ENCODE data around the gene DTNA.
"Not testable (repeated sequence)": the region's sequence is repeated elsewhere in the genome, so short reads cannot be mapped to it uniquely, and the experiment has no call there.

The DTNA gene

DNA sequence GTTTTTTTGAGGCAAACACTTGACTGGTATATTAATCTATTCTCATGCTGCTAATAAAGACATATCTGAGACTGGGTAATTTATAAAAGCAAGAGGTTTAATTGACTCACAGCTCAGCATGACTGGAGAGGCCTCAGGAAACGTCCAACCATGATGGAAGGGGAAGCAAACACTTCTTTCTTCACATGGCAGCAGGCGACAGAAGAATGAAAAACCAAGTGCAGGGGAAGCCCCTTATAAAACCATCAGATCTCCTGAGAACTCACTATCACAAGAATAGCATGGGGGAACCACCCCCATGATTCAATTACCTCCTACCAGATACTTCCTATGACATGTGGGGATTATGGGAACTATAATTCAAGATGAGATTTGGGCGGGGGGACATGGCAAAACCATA, 194.9 kb downstream of the DTNA start:
- no peak for DNase-seq (ENCODE audit: low read depth)

DNA sequence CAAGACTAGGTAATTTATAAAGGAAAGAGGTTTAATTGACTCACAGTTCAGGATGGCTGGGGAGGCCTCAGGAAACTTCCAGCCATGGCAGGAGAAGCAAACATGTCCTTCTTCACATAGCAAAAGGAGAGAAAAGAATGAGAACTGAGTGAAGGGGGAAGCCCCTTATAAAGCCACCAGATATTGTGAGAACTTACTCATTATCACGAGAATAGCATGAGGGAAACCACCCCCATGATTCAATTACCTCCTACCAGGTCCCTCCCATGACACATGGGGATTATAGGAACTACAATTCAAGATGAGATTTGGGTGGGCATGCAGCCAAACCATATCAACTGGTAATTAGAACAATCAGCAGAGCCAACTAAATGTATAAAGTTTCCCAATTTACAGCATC, 196.9 kb downstream of the DTNA start:
- DNase-seq (ENCODE audit: low read depth): not testable (repeated sequence)

DNA sequence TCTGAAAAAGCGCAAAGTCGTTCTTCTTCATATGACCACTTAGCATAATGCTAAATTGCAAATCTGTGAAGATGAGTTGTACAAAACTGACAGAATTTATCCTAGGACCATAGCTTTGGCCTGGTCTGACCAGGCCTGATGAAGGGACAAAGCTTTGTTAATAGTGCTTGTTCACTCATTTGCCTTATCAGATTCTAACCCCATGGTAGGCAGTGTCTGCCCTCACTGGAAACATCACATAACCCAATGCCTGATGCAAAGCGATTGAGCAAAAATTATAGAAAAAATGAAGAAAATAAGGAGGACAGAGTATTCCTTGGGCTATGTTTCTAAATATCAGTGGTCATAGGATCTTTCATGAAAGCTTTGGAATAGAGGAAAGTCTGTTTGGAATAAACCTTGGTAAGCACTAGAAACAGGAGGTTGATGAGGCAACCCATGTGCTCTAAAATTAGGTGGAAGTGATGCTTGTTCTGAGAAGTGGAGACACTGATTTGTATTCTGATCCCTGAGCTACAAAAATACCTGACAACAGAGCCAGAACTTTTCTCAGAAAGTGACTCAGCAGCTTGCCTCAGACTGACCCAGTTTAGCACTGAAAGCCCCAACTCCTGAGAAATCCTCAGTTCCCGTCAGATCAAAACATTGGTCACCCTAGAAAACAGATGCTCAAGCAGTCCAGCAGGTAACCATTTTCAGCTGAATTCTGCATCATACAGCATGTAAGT, 199.7 kb downstream of the DTNA start:
- no peak for DNase-seq (ENCODE audit: low read depth)

DNA sequence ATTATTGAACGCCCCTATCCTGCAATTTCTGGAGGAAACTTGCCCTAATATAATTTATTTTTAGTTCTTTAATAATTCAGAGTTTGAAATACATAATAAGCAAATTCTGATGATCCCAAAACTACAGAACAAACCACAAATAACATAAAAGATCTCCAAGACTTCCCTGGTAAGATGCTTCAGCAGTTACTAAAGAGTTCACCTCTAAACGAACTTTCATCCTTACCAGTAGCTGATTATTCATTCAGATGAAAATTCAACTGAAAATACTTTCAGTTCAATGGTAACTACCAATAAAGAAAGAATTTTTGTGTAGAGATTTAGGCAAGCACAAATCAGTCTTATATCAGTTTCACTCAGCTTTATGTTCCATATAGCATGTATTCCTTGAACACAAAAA, 201.0 kb downstream of the DTNA start:
- DNase-seq (ENCODE audit: low read depth): no peak

DNA sequence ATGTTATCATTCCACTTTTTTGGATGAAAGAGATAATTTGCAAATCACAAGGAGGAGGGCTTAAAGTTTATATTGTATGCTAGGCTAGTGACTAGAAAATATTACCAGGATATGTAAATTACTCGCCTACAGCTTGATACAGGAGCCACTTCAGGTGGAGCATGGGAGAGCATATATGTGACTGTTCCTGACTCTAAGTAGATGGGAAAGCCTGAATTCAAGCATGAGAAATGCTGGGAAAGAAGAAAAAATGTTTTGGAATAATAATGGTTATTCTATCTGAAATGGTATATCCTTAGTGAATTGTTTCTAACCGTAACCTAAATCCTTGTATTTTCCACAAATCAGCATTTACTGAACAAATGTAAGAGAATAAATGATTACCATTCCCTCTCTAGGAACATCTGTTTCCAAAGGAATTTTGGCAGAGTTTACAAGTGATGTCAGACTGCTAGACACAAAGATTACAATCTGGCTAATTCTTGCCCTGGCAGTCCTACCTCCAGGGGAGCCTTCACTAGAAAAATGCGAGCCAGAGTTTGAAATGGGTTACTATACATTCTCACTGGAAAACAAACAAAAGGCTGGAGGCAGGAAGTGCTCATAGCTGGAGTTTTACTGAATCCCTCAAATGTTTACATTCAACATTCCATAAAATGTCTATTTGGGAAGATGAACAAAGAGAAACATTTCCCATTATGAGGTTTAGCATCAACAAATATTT, 201.7 kb downstream of the DTNA start:
- no peak for DNase-seq (ENCODE audit: low read depth)

DNA sequence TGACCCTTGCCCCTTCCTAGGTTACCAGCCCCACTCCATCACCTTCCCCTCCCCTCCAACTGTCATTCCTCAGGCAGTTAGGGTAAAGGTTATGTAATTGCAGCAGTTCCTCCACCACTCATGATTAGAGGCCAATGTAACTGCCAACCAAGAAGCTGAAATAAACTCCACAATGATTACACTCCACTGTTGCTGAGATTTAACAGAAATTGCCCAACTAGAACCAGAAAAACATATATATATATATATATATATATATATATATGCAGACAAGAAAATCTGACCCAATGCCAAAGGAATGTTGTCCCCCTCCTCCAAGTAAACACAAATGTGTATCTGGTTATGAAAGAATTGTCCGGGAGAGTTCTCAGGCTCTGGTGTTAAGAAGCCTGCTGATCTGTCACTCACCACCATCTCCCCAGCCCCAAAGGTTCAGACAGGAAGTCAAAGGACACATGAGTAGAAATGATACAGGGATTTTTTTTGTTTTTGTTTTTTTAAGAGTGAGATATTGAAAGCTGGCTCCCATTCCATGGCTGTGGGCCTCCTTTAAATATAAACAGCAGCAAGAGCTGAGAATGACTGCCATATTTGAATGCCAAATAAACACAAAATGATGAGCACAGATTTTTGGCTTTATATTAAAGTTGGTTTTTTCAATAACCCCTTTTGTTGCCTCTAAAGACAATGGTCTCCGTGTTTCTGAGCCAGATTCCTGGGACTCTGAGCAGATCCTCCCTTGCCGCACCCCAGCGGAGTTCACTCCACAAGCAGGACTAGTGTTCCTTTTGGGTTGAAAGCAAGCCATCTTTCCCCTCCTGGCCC, 204.0 kb downstream of the DTNA start:
- DNase-seq (ENCODE audit: low read depth): no peak

DNA sequence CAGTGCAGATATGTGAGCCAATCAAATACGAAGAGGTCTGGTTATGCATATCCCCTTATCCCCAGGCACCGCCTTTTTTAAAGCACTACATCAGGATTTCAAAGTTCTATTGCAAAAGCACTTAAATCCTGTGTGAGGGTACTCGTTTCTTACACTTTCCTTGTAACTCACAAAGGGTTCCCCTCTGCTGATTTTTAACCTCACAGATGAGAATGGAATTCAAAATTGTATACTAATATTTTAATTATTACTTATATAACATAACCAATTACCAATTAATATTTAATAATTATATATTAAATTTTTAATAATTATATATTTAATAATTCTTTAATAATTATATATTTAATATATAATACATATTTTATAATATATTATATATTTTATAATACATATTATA, 204.9 kb downstream of the DTNA start:
- no peak for DNase-seq (ENCODE audit: low read depth)

DNA sequence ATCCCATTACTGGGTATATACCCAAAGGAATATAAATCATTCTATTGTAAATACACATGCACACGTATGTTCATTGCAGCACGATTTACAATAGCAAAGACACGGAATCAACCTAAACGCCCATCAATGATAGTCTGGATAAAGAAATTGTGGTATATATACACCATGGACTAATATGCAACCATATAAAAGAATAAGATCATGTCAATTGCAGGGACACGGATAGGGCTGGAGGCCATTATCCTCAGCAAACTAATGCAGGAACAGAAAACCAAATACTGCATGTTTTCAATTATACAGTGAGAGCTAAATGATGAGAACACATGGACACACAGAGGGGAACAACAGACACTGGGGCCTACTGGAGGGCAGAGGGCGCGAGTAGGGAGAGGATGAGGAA, 206.4 kb downstream of the DTNA start:
- DNase-seq (ENCODE audit: low read depth): not testable (repeated sequence)

DNA sequence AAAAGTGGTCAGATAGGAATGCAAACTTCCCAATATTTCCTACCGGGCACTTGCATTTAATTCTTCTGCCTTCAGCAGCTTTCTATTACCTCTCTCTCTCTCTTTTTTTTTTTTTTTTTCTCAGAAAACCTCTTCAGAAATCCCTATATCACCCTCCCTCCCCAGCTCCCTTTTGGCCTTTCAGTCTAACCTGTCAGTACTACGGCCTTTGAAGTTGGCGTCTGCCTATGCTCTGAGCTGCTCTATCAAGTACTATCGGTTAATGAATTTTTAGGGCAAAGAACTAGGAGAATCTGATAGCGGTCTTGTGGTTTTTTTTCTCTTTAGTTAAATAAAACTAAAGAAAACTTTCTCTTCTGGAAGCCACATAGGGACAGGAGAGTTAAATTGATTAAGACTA, 208.8 kb downstream of the DTNA start:
- DNase-seq (ENCODE audit: low read depth): no peak

DNA sequence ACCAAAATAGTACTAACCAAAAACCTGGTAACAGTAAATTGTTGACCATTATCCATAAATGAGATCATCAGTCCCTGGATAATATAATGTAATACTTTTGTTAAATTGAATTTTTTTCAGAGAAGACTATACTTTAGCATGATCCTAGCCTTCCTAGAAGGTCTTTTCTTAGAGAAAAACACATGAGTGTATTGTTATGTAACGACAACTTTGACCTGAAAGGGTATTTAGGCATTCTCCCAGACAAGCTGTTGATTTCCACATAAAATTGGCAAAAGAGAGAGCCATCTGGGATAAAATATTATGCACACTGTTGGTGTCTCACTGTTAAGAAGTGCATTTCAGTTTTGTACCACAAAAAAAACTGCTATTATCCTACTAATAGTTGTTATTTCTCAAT, 211.1 kb downstream of the DTNA start:
- no peak for DNase-seq (ENCODE audit: low read depth)

DNA sequence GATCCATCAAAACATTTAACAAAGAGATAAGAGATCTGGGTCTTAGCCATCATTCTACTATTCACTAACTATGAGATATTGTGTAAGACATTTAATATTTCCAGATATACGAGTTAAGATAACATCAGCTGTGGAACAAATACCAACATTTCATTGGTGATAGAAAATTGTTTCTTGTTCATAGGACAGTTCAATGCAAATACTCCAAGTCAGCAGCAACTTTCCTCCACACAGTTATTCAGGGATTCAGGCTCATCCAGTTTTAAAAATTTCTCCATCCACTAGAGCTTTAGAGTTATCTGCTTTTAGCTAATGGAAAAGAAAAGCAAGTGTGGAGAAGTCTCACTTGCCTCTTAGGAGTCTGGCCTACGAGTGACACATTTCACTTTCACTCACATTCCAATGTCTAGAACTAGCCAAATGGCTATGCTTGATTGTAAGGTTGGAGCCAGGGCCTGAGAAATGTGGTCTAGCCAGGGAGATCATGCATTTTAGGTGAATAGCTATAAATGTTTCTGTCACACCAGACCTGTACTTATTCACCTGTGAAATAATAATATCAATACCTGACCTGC, 211.8 kb downstream of the DTNA start:
- DNase-seq (ENCODE audit: low read depth): no peak

DNA sequence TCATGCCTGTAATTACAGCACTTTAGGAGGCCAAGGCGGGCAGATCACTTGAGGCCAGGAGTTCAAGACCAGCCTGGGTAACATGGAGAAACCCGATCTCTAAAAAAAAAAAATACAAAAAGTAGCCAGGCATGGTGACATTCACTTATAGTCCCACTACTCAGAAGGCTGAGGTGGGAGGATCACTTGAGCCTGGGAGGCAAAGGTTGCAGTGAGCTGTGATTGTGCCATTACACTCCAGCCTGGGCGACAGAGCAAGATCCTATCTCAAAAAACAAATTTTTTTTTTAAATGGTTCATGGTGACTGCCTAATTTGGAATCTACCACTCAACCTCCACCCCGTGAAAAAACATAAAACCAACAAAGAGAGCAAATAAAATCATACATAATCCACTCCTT, 212.5 kb downstream of the DTNA start:
- not testable (repeated sequence) for DNase-seq (ENCODE audit: low read depth)

DNA sequence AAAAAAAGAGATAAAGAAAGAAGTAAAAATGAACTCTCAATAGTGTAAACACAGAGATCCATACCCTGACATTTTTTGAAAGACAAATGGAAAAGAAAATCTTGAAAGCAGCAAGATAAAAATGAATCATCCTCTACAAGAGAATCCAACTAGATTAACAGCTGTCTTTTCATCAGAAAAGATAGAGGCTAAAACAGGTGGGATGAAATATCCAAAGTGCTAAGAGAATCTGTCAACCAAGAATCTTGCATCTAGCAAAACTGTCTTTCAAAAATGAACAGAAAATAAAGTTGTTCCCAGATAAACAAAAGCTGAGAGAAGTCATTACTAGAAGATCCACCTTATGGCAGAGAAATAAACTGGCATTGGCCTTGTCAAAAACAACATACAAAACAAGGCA, 213.8 kb downstream of the DTNA start:
- no peak for DNase-seq (ENCODE audit: low read depth)

DNA sequence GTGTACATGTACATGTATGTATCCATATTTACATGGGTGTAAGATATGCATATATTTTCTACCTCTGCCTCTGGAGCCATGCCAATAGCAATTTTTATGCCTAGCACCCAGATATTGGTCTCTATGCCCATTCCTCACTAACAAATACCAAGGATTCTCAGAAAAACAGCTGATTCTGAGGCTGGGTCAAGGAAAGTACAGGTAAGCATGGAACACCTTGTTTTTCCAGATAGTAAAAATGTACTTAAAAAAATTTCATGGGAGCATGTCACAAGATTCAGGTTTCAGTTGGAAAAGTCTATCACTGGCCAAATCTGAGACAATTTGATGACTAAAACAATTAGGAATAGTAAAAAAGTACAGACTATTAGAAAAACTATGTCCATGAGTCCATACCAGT, 216.6 kb downstream of the DTNA start:
- DNase-seq (ENCODE audit: low read depth): no peak

DNA sequence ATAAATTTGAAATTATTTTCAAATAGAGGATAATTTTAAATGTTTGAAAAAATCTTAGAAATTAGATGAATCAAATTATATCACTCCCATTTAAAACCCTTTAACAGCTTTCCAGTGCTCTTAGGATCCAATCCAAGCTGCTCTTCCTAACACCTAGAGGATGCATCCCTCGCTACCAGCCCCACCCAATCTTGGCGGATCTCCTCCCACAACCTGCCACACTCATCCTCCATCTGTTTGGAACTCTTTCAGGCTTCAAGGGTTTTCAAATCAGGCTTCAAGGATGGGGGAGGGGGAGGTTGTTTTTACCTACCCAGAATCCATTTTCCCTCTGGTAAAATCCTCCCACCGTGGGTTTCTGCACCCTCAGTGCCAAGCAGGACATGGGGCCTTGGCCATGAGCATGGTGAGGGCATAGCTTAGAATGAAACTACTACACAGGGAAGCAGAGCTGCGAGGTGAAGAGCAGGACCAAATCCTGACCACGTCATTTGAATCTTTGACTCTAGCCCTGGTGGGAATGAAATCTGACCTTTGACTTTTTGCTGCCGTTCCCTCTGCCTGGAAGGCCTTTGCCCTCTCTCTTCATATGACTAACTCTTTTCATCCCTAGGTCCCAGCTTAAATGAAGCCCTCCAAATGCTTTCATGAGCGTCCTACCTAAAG, 218.1 kb downstream of the DTNA start:
- no peak for DNase-seq (ENCODE audit: low read depth)

DNA sequence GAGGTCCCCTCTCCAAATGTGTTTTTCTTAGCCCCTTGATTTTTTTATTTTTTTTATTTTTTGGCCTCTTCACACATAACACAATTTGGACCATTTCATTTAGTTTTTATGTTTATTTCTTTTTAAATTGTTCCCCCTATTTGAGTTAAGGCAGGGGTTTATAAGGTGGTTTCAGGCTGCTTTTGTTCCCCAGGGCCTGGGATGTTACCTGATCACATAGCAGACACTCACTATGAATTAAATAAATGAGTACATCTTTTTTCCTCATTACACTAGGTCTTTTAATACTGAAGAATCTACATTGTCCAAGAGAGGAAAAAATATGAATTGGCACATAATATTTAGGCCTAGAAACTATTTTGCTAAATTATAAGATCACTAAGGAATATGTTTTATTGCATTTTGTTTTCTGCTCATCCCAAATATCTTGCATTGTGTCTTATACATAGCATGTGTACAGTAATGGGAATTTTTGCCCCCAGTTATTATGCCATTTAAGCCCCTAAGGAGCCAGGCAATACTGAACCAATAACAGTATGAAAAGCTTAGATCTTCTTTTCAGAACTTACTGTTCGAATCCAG, 218.7 kb downstream of the DTNA start:
- no peak for DNase-seq (ENCODE audit: low read depth)

DNA sequence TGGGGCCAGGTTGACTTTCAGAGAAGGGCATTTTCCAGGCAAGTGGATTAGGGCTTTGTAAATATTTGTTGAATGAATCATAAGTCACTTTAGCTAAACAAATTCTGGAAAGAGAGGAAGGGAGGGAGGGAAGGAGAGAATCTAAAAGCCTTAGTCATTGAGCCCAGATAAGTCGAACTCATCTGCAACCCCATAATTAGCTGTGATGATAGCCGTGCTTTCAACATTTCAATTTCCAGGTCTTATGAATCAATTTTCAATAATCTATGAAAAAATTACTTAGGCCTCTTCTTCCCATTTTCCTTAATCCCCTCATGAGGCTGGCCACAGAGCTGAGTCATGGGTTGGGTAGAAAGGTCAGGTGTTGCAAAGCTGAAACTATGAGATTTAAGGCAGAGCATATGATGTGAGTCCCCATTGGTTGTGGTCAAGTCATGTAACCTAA, 219.3 kb downstream of the DTNA start:
- DNase-seq (ENCODE audit: low read depth): no peak

DNA sequence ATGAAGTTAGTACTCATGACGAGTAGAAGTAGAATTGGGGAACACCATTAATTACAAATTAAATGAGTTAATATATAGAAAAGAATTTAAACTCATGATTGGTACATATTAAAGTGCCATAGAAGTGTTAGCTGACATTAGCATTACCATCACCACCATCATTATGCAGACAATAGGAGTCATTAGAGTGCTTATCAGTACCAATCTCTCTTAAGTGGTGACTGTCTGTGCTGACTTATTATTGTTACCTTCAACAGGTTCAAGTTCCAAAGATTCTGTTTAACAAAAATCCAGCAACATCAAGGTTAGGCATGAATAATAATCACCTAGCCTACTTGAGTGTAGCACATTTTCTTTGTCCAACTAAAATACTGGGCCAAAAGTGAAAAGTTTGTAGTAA, 222.3 kb downstream of the DTNA start:
- no peak for DNase-seq (ENCODE audit: low read depth)

DNA sequence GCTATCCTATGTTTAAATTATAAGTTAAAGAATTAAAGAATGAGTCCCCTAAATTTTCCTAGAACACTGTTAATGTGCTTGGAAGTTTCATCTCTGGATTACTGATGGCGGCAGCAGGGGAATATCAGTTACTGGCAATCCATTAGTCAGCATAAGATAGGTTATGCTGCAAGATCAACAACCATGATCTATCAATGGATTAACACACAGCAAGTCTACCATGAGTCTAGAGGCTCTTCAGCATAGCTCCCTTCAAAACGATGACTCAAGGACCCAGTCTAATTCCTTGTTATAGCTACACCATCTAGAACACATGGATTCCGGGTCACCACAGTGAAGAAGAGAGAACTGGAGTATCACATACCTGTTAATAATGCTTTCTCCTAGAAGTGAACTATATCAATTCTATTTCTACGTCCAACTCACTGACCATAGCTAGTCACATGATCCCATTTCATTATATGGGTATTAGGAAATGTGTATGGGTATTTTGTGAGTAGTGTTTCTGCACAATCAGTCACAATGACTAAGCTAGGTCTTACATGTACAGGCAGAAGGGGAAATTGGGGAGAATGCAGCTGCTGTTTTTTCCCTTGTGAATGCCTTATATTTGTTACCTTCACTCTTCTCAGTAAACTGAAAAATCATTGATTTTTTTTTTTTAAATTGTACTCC, 222.8 kb downstream of the DTNA start:
- no peak for DNase-seq (ENCODE audit: low read depth)

DNA sequence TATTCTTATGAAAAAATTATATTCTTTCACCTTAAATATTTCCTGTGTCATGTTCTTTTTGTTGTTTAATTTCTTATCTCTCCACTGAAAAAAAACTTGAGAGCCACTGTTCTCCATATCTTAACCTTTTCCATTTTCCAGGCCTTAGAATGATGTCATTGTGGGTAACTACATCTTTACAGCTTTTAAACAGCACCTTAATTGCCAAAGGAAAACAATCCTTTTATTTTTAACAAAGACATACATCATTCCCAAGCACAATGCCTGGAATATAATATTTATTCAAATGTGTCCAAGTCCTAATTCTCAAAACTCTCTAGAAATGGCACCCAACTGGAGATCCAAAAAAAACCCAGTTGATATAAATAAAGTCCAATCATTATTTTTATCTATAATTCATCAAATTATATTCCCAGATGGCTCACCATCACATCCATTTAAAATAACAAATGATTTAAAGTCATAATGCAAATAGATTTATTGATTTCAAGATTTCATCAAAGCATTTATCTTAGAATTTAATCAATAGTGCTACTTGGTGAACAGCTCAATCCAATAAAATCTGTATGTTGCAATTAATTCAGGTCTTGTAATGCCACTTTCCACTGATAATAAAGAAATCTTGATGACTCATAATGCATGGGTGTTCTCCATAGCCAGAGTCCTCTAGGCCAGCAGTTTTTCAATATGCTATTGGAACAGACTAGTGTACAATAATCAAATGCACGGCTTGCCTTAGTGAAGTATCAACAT, 224.0 kb downstream of the DTNA start:
- no peak for DNase-seq (ENCODE audit: low read depth)
